Adrenal gland (tissue), 5 donors: Measurements from ENCODE around the gene SUCLG2.

Experiments
- POLR2A ChIP-seq, 2 donors: fragments of 450-650 bp; IDR thresholded peaks; one replicate each; pipeline ENCODE4 v1.6.1; 2017; ENCODE audit warnings: antibody characterized with exemption in 2 of 2, mild to moderate bottlenecking in 2 of 2, moderate library complexity in 1 of 2
- TF ChIP-seq, protein P1 (sequence below), 6 experiments: fragments of 450-650 bp in 4 of 6; fragments of 200-600 bp in 2 of 6; sonication (generic) in 1 of 6; IDR thresholded peaks; 1 replicate in 5 of 6; 2 replicates in 1 of 6; pipeline versions ENCODE4 v1.5.1 to v1.8.0; 2016 to 2021; ENCODE audit warnings: antibody characterized with exemption in 6 of 6, mild to moderate bottlenecking in 2 of 6, moderate library complexity in 1 of 6
- donor health status: DM: no; HTN: no; CAD: no.

DNA sequence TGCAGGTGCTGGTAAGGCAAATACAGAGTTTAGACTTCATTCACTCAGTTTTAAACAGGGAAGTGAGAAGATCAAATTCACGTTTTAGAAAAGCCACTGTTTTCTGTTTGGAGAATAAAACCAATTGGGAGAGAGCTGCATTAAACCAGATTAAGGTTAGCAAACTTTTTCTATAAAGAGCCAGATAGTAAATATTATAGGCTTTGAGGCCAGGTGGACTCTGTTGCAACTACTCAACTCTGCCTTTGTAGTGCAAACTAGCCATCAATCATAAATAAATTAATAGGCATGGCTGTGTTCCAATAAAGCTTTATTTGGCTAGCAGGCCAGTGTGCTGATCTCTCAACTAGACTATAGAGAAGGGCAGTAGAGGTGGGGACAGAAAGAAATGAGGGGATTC lies 33.5 kb downstream of the SUCLG2 start:
- TF ChIP-seq, protein P1, sequence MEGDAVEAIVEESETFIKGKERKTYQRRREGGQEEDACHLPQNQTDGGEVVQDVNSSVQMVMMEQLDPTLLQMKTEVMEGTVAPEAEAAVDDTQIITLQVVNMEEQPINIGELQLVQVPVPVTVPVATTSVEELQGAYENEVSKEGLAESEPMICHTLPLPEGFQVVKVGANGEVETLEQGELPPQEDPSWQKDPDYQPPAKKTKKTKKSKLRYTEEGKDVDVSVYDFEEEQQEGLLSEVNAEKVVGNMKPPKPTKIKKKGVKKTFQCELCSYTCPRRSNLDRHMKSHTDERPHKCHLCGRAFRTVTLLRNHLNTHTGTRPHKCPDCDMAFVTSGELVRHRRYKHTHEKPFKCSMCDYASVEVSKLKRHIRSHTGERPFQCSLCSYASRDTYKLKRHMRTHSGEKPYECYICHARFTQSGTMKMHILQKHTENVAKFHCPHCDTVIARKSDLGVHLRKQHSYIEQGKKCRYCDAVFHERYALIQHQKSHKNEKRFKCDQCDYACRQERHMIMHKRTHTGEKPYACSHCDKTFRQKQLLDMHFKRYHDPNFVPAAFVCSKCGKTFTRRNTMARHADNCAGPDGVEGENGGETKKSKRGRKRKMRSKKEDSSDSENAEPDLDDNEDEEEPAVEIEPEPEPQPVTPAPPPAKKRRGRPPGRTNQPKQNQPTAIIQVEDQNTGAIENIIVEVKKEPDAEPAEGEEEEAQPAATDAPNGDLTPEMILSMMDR (IDR thresholded peaks at IDR 0.05) = no peak
- TF ChIP-seq POLR2A (IDR thresholded peaks at IDR 0.05) = no peak
